Spleen (tissue), 7 donors: Measurements from ENCODE around the gene SLC24A3.

Source experiments
- CTCF ChIP-seq, 11 experiments: fragments of 200-600 bp in 7 of 11; fragments of 450-650 bp in 4 of 11; sonication (generic) in 4 of 11; IDR thresholded peaks in 8 of 11; conservative IDR thresholded peaks in 3 of 11; 1 replicate in 7 of 11; 2 replicates in 4 of 11; pipeline versions ENCODE4 v1.4.0 to v1.8.0; 2016 to 2021; ENCODE audit warnings: antibody characterized with exemption in 11 of 11, inconsistent platforms in 4 of 11, mild to moderate bottlenecking in 1 of 11
- POLR2A ChIP-seq, 3 donors: fragments of 450-650 bp; IDR thresholded peaks; one replicate each; pipeline ENCODE4 v1.5.1; 2017; ENCODE audit warnings: antibody characterized with exemption in 3 of 3, mild to moderate bottlenecking in 1 of 3
- POLR2AphosphoS5 ChIP-seq, 3 donors: sonication (generic); formaldehyde crosslinking; IDR thresholded peaks; one replicate each; pipeline ENCODE4 v1.5.1; 2017; ENCODE audit warnings: antibody characterized with exemption in 3 of 3
- donor health status: DM: no; HTN: no; CAD: no; lungs with moderate emphysema.
- donor health status: DM: no; HTN: no; CAD: no.
- donor health status: DM: no; HTN: no; CAD: no.

DNA sequence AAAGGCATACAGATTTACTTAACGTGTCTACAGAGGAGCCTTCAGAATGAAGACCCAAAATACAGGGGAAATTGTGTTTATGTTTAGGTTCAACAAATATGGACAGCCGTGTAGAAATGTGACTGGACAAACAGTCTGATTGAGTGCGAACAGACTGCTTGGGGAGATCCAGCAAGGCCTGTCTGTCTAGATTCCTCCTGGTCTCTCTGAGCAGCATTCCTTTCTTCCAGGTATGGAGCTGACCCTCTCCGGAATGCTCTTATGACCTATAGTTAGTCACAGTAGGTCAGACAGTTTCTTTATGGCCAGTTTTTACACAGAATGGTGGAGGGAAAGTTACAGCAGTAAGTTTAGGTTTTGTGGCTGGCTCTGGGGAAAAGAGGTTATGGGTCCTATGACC lies 554.6 kb downstream of the SLC24A3 start:
- TF ChIP-seq CTCF (IDR thresholded peaks at IDR 0.05 in 8 of 11, conservative IDR thresholded peaks at IDR 0.05 in 3 of 11) (no peak), POLR2AphosphoS5 (IDR thresholded peaks at IDR 0.05) (no peak), POLR2A (IDR thresholded peaks at IDR 0.05) (no peak)
